ENCODE data around the gene CREBZF.
A peak's percentile ranks its signal among the peaks of the same experiment; 100 is the strongest.
"Not testable (repeated sequence)": the region's sequence is repeated elsewhere in the genome, so short reads cannot be mapped to it uniquely, and the experiment has no call there.

The CREBZF gene

GRCh38 chr11:85658180-85658579 is 6.7 kb downstream of the CREBZF start:
- TF ChIP-seq, protein P1, sequence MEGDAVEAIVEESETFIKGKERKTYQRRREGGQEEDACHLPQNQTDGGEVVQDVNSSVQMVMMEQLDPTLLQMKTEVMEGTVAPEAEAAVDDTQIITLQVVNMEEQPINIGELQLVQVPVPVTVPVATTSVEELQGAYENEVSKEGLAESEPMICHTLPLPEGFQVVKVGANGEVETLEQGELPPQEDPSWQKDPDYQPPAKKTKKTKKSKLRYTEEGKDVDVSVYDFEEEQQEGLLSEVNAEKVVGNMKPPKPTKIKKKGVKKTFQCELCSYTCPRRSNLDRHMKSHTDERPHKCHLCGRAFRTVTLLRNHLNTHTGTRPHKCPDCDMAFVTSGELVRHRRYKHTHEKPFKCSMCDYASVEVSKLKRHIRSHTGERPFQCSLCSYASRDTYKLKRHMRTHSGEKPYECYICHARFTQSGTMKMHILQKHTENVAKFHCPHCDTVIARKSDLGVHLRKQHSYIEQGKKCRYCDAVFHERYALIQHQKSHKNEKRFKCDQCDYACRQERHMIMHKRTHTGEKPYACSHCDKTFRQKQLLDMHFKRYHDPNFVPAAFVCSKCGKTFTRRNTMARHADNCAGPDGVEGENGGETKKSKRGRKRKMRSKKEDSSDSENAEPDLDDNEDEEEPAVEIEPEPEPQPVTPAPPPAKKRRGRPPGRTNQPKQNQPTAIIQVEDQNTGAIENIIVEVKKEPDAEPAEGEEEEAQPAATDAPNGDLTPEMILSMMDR (IDR thresholded peaks at IDR 0.05; ENCODE audit: extremely low read depth, insufficient read depth, missing control alignments) = no peak
- DNase-seq (ENCODE audit: low spot score) = no peak
- in situ Hi-C loops (cut with MboI; ENCODE audit: low pct_unique_long_range_greater_than_20kb, low sequenced_read_pairs, unreplicated experiment) = no loop called here

DNA sequence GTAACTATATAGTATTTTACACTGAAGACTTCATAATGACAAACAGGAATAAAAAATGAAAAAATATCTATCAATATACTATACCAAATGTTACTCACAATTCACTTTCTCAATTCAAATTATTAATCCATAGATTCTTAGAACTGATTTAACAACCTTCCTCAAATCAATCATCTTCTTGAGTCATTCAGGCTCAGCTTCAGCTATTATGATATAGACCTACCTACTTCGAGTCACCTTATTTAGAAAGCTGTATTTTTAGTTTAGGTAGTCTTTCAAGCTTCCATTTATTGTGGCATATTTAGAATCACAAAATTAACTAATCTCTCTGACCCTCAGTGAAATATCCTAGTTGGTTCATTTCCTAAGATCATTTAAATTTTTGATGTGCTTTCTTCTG is 8.2 kb downstream of the CREBZF start:
- TF ChIP-seq, protein P1 (IDR thresholded peaks at IDR 0.05; ENCODE audit: extremely low read depth, insufficient read depth, missing control alignments) = no peak
- DNase-seq (ENCODE audit: low spot score) = no peak
- in situ Hi-C loops (cut with MboI; ENCODE audit: low pct_unique_long_range_greater_than_20kb, low sequenced_read_pairs, unreplicated experiment) = no loop called here

DNA sequence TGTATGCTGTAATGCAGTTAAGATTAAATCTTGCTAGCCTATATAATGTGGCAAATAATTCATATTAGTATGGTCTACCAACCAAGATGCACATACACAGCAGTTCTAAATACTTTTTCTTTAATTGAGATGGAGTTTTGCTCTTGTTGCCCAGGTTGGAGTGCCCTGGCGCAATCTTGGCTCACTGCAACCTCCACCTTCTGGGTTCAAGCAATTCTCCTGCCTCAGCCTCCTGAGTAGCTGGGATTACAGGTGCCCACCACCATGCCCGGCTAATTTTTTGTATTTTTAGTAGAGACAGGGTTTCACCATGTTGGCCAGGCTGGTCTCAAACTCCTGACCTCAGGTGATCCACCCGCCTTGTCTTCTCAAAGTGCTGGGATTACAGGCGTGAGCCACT is 10.6 kb downstream of the CREBZF start:
- in situ Hi-C loops (cut with MboI; ENCODE audit: low pct_unique_long_range_greater_than_20kb, low sequenced_read_pairs, unreplicated experiment); DNase-seq (ENCODE audit: low spot score): not testable (repeated sequence)

- DNase-seq (ENCODE audit: low spot score) = no peak
- in situ Hi-C loops (cut with MboI; ENCODE audit: low pct_unique_long_range_greater_than_20kb, low sequenced_read_pairs, unreplicated experiment) = no loop called here
- TF ChIP-seq, protein P1 (IDR thresholded peaks at IDR 0.05; ENCODE audit: extremely low read depth, insufficient read depth, missing control alignments) = no peak
These were observed 12.0 kb downstream of the CREBZF start for GRCh38 chr11:85652786-85653447.

- DNase-seq (ENCODE audit: low spot score) = no peak
- in situ Hi-C loops (cut with MboI; ENCODE audit: low pct_unique_long_range_greater_than_20kb, low sequenced_read_pairs, unreplicated experiment) = no loop called here
- TF ChIP-seq, protein P1 (IDR thresholded peaks at IDR 0.05; ENCODE audit: extremely low read depth, insufficient read depth, missing control alignments) = no peak
These were observed 13.8 kb downstream of the CREBZF start for GRCh38 chr11:85651118-85651517.

DNA sequence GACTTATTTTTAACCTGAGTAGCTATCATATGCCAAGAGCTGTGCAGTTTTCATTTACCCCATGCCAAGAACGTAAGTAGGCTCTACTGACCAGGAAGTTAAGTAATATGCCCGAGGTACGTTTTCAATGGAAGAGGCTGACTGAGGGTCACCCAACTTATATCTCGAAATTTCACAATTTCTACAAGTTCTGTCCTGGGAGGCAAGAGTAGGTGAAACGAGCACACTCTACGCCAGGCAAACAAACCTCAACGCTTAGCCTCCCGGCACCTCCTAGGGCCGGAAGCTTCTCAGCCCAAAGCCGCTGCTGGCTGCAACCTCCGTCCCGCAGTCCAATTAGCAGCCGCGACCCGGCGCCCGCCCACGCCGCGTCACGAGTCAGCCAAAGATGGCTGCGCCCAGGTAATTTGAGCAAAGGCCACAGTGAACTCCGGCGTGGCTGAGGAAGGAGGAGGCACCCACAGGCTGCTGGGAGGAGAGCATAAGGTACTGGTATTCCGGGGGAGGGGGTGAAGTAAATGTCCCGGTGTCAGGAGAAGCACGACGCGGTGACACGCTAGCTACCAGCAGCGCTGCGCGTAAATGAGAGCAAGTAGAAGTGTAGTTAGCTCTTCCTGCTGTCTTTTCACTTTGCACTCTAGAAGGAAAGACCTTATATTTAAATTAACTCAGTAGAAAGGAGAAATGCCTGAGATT is 17.2 kb downstream of the CREBZF start, which contains the start of gene TMEM126A:
TMEM126A (plus strand) TSS at position 364 of the 696 bp plus-strand sequence. CDS start 2,289 bp downstream, outside the sequence.
- TF ChIP-seq, protein P1 (IDR thresholded peaks at IDR 0.05; ENCODE audit: extremely low read depth, insufficient read depth, missing control alignments) = no peak
- DNase-seq (ENCODE audit: low spot score) = peak; percentile 83
- in situ Hi-C loops (cut with MboI; ENCODE audit: low pct_unique_long_range_greater_than_20kb, low sequenced_read_pairs, unreplicated experiment) = no loop called here

- in situ Hi-C loops (cut with MboI; ENCODE audit: low pct_unique_long_range_greater_than_20kb, low sequenced_read_pairs, unreplicated experiment) = no loop called here
- DNase-seq (ENCODE audit: low spot score) = no peak
- TF ChIP-seq, protein P1 (IDR thresholded peaks at IDR 0.05; ENCODE audit: extremely low read depth, insufficient read depth, missing control alignments) = no peak
These were observed 17.9 kb downstream of the CREBZF start for GRCh38 chr11:85647078-85647477.

Measured in GM13977 (cell line).